ENCODE results near the gene OR1A1.
"Not testable (repeated sequence)": the region's sequence is repeated elsewhere in the genome, so short reads cannot be mapped to it uniquely, and the experiment has no call there.

The OR1A1 gene, protein sequence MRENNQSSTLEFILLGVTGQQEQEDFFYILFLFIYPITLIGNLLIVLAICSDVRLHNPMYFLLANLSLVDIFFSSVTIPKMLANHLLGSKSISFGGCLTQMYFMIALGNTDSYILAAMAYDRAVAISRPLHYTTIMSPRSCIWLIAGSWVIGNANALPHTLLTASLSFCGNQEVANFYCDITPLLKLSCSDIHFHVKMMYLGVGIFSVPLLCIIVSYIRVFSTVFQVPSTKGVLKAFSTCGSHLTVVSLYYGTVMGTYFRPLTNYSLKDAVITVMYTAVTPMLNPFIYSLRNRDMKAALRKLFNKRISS

DNA sequence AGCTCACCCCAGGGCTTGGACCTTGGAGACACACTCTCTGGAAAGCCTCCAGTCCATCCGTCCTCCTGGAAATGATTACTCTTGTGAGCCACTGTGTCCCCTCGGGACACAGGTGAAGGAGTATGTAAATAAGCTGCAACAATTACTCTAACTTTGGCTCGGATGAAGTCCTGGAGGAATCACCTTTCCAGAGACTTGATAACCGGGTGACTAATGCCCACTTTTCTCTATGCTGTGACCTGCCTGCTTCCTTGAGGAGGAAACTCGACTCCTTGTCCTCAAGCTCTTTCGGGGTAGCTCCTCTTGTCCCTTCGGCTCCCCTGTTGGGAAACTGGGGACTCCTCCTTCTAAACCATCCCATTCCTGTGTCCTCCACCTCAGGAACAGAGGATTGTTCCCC, at the start of gene OR1A1:
Gene OR1A1 (plus strand): TSS at position 301 of the 400 bp plus-strand sequence. CDS start 7,954 bp downstream, outside the sequence.
- no peak for DNase-seq

DNA sequence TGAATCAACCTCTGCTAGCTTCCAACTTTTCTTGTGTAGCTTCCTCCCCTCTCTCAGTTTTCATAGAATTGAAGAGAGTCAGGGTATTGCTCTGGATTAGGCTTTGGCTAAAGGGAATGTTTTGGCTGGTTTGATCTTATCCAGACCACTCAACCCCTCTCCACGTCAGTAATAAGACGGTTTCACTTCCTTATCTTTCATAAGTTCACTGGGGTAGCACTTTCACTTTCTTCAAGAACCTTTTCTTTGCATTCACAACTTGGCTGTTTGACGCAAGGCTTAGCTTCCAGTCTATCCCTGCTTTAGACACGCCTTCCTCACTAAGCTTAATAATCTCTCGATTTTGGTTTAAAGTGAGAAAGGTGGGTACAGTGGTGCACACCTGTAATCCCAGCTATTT, 39.9 kb upstream of the OR1A1 start:
- no peak for DNase-seq

DNA sequence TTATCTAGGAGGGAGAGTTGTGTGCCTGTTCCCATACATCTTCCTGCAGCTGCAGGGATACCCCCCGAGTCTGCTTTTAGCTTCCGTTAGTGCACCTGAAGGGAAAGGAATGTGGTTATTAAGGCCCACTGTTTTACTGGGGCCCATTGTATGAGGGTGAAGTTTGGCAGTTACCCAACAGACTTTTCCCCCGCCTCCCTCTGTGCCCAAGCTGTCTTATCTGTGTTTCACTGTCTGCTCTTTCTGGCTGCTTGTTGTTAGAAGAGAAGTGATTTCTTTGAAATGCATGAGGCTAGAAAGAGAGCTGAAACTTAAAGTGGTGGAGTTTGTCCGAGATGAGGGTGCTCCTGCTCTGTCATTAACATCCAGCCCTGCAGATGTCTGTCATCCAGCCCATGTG, 17.5 kb upstream of the OR1A1 start:
- no peak for DNase-seq

DNA sequence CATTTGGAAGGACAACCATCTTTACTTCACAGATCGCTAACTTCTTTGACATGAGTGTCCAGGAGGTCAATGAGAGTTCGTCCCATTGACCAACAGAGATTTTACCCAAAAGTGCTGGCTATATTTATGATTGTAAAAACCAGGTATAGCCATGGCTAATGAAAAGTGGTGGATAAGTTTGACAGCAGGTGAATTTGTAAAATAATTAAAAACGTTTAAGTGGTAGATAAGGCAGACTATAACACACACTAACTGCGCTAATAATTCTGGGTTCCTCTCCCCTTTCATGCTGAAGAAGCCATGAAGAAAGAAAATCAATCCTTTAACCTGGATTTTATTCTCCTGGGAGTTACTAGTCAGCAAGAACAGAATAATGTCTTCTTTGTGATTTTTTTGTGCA, 10.2 kb upstream of the OR1A1 start, which contains the start of gene OR1A2:
Gene OR1A2 (plus strand): TSS at position 301 of the 400 bp plus-strand sequence. CDS start 0 bp downstream, at position 301.
- no peak for DNase-seq

DNA sequence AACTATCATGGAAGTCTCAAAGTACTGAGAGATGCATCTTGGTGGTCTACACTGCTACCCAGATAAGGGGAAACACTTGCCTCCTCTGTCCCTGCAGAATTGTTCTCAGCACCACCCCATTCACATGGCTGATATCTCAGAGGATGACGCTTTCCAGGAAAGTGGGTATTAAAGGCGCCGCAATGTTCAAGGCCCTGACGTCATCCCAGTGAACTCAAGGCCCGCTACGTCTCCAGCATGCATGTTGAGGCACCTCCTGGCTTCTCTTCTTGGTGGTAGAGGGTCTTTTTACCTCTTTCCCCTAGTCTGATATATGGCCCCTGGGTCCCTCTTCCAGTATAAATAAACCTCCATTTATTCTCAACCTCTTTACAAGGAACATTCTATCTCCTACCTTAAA, 1.0 kb downstream of the OR1A1 start:
- no peak for DNase-seq

DNA sequence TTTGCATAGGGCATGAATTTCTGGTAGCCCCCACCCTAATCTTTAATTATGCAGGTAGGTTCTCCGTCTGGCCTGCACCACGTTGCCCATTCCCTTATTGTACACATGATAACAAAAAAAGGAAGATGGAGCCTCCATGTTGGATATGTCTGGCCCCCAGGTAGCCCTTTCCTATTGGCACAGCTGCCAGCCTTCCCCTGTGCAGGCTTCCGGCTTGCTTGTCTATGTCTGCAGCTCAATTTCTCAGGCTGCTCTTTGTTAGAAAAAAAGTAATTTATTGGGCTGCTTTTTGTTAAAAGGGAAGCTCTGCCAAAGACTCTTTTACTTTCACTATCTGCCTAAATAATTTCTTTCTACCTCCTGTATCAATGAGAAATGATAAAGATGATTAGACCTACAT, 5.5 kb downstream of the OR1A1 start:
- DNase-seq = no peak

DNA sequence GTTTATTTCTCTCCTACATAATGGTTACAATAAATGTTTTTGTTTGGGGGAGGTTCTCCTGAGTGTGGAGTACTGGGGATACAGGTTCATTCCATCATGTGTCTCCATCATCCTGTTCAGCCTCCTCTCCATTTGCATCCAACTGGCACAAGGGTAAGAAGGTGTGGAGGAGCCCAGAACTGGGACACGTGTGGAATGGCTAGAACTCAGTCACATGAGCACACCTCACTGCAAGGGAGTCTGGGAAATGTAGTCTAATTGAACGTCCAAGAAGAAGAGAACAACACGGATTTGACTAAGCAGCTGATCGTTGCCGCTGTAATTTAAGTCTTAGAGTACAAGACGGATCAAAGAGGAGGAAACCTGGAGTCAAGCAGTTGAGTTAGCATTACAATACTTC, 6.1 kb downstream of the OR1A1 start:
- no peak for DNase-seq

DNA sequence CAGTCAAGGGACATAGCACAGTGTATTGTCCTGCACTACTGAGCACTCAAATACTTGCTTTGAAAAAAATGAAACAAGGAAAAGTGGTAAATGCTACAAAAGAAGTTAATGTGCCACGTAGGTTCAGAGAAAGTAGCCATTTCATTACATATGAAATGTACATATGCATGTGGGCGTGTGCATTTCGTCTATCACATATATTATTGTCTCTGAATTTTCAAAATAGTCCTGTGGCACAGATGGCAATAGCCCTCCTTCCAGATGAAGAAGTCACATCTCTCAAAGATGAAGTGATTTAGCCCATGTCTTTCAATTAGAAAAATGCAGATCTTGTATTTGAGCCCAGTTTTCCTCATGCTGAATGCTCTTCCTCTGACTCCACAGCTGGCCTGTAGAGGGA, 12.5 kb downstream of the OR1A1 start:
- not testable (repeated sequence) for DNase-seq

DNA sequence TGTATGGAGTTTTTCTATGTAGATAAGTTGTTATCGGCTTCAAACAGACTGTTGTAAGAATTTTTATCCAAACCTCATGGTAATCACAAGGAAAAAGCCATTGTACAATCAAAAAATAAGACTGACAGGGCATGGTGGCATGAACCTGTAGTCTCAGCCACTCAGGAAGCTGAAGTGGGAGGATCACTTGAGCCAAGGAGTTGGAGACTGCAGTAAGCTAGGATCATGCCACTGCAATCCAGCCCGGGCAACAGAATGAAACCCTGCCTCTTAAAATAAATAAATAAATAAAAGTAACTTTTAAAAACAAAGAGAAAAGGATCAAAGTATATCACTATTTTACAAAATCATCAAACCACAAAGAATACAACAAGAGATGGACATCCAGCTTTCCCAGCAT, 14.4 kb downstream of the OR1A1 start:
- no peak for DNase-seq

DNA sequence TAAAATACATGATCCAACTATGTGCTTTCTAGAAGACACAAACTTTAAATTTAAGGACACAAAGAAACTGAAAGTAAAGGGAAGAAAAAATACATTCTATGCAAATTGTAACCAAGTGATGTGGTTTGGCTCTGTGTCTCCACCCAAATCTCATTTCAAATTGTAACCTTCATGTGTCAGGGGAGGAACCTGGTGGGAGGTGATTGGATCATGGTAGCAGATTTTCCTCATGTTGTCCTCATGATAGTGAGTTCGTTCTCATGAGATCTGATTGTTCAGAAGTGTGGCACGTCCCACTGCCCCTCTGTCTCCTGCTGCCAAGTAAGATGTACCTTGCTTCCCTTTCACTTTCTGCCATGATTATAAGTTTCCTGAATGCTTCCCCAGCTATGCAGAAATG, 15.0 kb downstream of the OR1A1 start:
- DNase-seq = no peak

DNA sequence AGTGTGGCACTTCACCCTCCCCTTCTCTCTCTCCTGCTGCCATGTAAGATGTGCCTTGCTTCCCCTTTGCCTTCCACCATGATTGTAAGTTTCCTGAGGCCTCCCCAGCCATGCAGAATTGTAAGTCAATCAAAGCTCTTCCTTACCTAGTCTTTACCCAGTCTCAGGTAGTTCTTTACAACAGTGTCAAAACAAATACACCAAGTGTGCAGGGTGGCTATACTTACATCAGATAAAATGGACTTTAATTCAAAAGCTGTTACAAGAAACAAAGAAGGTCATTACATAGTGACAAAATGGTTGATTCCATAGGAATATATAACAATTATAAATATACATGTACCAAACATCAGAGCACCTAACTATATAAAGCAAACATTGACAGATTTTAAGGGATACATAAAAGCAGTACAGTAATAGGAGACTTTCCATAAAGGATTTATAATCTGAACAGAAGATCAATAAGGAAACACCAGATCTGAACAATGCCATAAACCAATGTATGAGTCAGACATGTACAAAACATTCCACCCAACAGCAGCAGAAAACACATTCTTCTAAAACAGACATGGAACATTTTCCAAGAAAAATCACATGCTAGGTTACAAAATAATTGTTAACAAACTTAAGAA, 17.4 kb downstream of the OR1A1 start:
- DNase-seq = not testable (repeated sequence)

DNA sequence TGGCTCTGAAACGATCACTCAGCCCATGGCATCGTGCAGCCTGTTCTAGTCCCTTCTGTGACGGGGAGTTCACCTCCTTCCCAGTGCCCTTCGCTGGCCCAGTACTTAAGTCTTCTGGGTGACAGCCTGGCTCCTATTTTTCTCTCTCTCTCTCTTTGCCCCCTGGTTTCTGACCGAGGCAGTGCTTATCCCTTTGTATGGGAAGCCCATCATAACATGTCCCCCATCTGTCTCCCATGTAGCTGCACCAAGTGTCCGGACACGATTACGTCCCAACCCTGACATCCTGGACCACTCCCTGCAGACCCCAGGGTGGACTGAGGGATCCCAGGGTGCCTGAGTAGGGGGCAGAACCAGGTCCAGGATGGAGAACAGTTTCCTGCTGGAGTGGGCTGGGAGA, 24.8 kb downstream of the OR1A1 start:
- DNase-seq = not testable (repeated sequence)

DNA sequence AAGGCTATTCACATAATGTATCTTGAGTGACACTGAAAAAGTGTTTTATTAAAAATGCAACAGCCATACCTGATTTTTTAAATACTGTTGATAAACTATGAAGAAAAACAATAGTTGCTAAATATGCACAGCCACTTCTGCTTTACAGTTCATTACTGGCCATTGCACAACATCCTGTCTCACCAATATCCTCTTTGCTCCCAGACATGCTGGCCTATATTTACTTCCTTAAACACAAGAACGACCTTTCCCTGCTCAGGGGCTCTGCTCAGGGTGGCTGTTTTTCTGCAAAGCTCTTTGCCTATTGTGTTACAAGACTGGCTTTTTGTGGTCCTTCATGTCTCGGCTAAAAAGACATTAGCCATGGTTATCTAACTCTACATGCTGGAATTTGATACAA, 31.2 kb downstream of the OR1A1 start:
- not testable (repeated sequence) for DNase-seq

DNA sequence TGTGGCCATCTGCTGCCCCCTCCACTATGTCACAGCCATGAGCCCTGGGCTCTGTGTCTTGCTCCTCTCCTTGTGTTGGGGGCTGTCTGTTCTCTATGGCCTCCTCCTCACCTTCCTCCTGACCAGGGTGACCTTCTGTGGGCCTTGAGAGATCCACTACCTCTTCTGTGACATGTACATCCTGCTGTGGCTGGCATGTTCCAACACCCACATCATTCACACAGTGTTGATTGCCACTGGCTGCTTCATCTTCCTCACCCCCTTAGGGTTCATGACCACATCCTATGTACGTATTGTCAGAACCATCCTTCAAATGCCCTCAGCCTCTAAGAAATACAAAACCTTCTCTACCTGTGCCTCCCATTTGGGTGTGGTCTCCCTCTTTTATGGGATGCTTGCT, 33.6 kb downstream of the OR1A1 start:
- not testable (repeated sequence) for DNase-seq

DNA sequence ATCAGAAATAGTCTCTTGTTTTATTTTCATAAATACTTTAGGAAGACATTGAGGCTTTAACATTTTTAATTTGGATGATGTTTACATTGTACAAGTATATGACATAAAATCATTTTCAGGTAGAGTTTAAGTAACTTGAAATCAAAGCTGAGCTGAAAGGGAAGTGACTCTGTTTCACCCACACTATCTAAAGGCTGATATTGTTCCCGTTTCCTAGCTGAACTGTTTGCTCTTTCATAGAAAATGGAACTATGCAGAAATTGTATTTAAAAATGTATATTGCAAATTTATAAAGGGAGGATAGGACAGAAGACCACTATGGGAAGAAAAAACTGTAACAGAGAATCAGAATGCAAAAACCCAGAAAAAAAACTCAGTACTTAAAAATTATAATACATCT, 37.4 kb downstream of the OR1A1 start:
- DNase-seq = not testable (repeated sequence)

DNA sequence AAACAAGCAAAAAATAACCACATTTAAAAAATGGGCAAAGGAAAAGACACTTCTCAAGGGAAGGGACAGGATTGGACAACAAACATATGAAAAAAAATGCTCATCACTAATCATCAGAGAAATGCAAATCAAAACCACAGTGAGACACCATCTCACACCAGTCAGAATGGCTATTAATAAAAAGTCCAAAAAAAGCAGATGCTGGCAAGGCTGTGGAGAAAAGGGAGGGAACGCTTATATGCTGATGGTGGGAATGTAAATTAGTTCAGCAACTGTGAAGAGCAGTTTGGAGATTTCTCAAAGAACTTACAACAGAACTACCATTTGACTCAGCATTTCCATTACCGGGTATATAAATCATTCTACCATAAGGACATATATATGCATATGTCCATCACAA, 41.5 kb downstream of the OR1A1 start:
- not testable (repeated sequence) for DNase-seq

DNA sequence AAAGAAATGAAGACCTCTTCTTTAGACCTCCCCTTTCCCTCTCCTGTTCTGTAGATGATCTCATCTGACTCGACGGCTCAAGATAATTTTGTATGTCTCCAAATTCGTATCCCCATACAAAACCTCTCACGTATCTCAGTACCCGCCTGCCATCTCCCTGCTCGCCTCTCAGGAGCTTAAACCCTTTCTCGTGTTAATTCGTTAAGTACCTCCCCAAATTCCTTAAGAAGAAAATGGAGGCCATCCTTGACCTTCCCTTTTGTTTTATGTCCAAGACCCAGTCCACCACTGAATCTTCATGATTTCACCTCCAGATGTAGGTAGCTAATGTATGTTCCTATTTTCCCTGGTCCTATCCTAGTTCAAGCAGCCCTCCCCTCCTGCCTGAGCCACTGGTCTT, 49.1 kb downstream of the OR1A1 start:
- DNase-seq = no peak

DNA sequence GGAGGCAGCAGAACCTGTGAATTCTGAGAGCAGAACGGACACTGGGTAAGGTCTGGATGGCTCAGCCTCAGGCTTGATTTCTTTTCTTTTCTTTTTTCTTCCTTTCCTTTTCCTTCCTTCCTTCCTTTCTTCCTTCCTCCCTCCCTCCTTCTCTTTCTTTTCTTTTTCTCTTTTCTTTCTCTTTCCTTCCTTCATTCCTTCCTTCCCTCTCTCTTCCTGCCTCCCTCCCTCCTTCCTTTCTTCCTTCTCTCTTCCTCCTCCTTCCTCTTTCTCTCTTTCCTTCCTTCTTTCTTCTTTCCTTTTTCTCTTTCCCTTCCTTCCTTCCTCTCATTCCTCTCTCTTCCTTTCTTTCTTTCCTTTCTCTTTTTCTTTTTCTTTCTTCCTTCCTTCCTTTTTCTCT, 52.7 kb downstream of the OR1A1 start:
- no peak for DNase-seq

DNA sequence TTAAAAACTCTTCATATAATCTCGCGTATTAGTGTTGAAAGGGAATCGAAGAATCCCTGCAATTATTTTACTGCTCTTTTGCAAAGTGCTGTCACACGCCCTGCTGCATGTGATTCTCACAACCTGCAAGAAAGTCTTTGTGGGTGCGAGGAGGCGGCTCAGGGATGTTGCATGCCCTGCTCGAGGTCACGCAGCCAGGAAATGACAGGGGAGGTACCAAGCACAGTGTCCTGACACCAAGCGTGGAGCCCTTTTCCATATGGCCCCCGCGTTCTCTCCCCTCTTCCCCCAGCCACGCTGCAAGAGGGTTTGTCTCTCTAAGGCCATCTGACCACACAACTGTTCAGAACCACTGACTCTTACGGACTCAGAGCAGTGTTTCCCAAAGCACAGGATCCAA, 53.1 kb downstream of the OR1A1 start:
- DNase-seq = no peak

All from SHP77 treated with DMSO at 0.1 percent for 48 hours (cell line).